ENCODE results near the gene CRACR2A. TPM values are rescaled to one million over a fixed set of nuclear protein-coding genes. Genes with fewer than 3 reads are reported as not detected.

The CRACR2A gene
- total and polyA plus RNA-seq, 2 of the 8 experiments (the other 6 are each of a cell fraction or from before 2014, with no cell fraction given): 0.85 to 3.2 TPM

DNA sequence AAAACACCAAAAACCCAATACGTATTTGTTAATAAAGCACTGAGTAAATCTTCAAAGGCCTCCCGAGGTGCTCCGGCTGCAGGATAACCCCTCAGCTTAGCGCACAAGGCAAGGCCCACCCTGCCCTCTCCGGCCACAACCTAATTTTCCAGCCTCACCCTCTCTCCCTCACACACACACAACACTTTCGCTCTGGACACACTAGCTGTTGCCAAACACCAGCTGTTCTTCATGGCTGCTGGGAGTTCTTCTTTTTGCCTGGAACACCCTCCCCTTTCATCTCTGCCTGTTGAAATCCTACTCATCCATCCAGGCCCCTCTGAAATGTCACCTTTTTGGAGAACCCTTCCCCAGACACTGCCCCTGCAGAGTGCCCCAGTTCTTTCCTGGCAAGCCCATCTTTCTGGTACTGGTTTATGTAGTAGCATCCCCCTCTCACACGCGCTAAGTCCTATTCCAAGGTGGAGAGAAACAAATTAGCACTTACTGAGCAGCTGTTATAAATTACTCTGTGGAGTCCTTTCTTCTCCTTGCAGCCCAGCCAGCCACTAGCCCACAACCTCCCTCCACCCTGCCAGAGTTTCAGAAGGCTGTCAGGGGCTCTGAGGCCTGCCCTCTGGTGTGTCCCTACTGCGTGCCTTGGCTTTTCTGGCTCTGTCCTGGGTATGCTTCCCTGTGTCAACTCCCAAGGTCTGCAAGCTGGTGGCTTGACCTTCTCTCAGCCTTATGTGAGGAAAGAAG is 805 bp upstream of the CRACR2A start:
- H3K27me3 ChIP-seq (replicated peaks in 1 of 4; ENCODE audit: control insufficient read depth in 3 of 4, extremely low read depth in 1 of 4, insufficient read depth in 3 of 4, low read length in 3 of 4): peaks cover 0 to 16% (median 12%) of the 10 kb centered on the region in 4 experiments; a peak in 6 of 7 replicates
- H2BK20ac ChIP-seq (ENCODE audit: low read length): no peak overlapping the region
- peak overlapping the region in 3 of 4 experiments; percentile 14 to 54 (median 32); a peak in 4 of 8 replicates for H3K4me3 ChIP-seq (ENCODE audit: extremely low read depth in 1 of 4, insufficient read depth in 2 of 4, low read depth in 3 of 4, low read length in 4 of 4)
- no peaks in the 10 kb centered on the region; the same call in 1 of the 2 replicates for H3K23me2 ChIP-seq (ENCODE audit: low read depth, low read length)
- 0 out of 2 replicates have a peak overlapping the region, but pooled peaks have one; percentile 30 for H2BK5ac ChIP-seq (ENCODE audit: low read depth, low read length)
- 80% methylated on average over 9 of the region's 9 CpGs; no CpG with 5 or more reads in 1 of the 2 experiments for WGBS, 2 experiments (ENCODE audit: extremely low coverage in 1 of 2, insufficient coverage in 1 of 2, insufficient read length in 1 of 2, insufficient replicate concordance in 2 of 2, low coverage in 1 of 2, low lambda C conversion rate in 2 of 2, missing lambda C conversion rate in 1 of 2)
- H3K14ac ChIP-seq (ENCODE audit: insufficient read length): no peak overlapping the region
- H3K9me3 ChIP-seq (ENCODE audit: insufficient read depth in 2 of 2, low read depth in 1 of 2, low read length in 1 of 2): no peaks in the 10 kb centered on the region
- H4K8ac ChIP-seq (ENCODE audit: extremely low read depth, insufficient read depth, low read length): no peak overlapping the region
- no peak overlapping the region for H3K18ac ChIP-seq (ENCODE audit: extremely low read depth, low read length)
- no peak for FAIRE-seq
- POLR2A ChIA-PET (ENCODE audit: partially characterized antibody): interaction anchor here (1.0 to 1.3 kb wide), 2 partner anchors 12 to 83 kb away, joined by 3 read pairs; no protein-coding TSS in a partner anchor
- no peak overlapping the region for H4K91ac ChIP-seq (replicated peaks; ENCODE audit: insufficient read length, low read length)
- TF ChIP-seq EP300 (IDR thresholded peaks at IDR 0.05; ENCODE audit: borderline replicate concordance in 1 of 2, low read depth in 2 of 2, low read length in 2 of 2): no peak
- TF ChIP-seq ASH2L (IDR thresholded peaks at IDR 0.05; ENCODE audit: low read length): no peak
- TF ChIP-seq SP4 (IDR thresholded peaks at IDR 0.05; ENCODE audit: low read length): no peak
- TF ChIP-seq TEAD4 (IDR thresholded peaks at IDR 0.05; ENCODE audit: low read depth, low read length): no peak
- no peak for TF ChIP-seq JUN (IDR thresholded peaks at IDR 0.05; ENCODE audit: low read depth, low read length)
- TF ChIP-seq MAFK (IDR thresholded peaks at IDR 0.05; ENCODE audit: low read depth, low read length): no peak
- peak overlapping the region; percentile 23 to 67; a peak in 2 of 4 replicates for H3K4me2 ChIP-seq (ENCODE audit: insufficient read depth in 1 of 2, low read depth in 2 of 2, low read length in 2 of 2)
- H4K20me1 ChIP-seq (replicated peaks in 1 of 2; ENCODE audit: control insufficient read depth in 1 of 2, insufficient read depth in 2 of 2, low read length in 2 of 2): no peaks in the 10 kb centered on the region
- peak overlapping the region; percentile 5; the same call in 1 of the 2 replicates for H2AFZ ChIP-seq (ENCODE audit: low read length)
- no peak overlapping the region for H4K5ac ChIP-seq (ENCODE audit: insufficient read length, low read depth, low read length)
- no peaks in the 10 kb centered on the region for H3K79me1 ChIP-seq (ENCODE audit: low read depth, low read length)
- H3K79me2 ChIP-seq (ENCODE audit: control insufficient read depth in 1 of 2, insufficient read depth in 2 of 2, low read length in 2 of 2): no peaks in the 10 kb centered on the region; a peak in 1 of 4 replicates
- H3K9ac ChIP-seq (replicated peaks in 1 of 4; ENCODE audit: extremely low read depth in 1 of 4, low read depth in 3 of 4, low read length in 3 of 4): no peak overlapping the region
- H3K36me3 ChIP-seq (ENCODE audit: control insufficient read depth in 2 of 4, insufficient read depth in 4 of 4, low read length in 3 of 4): no peaks in the 10 kb centered on the region
- peak in 1 of 2 experiments; percentile 44 for DNase-seq (ENCODE audit: low read depth in 1 of 2, low spot score in 2 of 2)
- no peak overlapping the region for H3K56ac ChIP-seq (replicated peaks; ENCODE audit: insufficient read length, low read depth, low read length)
- no peak overlapping the region for H3K4ac ChIP-seq (replicated peaks; ENCODE audit: insufficient read length, low read depth, low read length)
- H2BK12ac ChIP-seq (ENCODE audit: low read depth, low read length): peak overlapping the region; percentile 75; the same call in 1 of the 2 replicates
- H3K27ac ChIP-seq (ENCODE audit: low read depth, low read length): no peak overlapping the region
- no peak overlapping the region for H2BK120ac ChIP-seq (replicated peaks; ENCODE audit: low read depth, low read length)
- CTCF ChIA-PET (ENCODE audit: partially characterized antibody): interaction anchor here (0.6 to 3.5 kb wide), 17 partner anchors 10 to 453 kb away, joined by 3 to 14 read pairs (median 3); no protein-coding TSS in a partner anchor
- peaks cover 0 to 4% (median 3%) of the 10 kb centered on the region in 4 experiments; a peak in 5 of 7 replicates for H3K4me1 ChIP-seq (replicated peaks in 1 of 4; ENCODE audit: control insufficient read depth in 3 of 4, insufficient read depth in 4 of 4, low read length in 3 of 4)
- H3K23ac ChIP-seq (ENCODE audit: insufficient read length): no peak overlapping the region
- H2BK15ac ChIP-seq (ENCODE audit: low read length): no peak overlapping the region
- peak overlapping the region; percentile 61; the same call in 1 of the 2 replicates for H2AK5ac ChIP-seq (ENCODE audit: low read depth, low read length)
